ENCODE measurements around the gene MAG.

DNA sequence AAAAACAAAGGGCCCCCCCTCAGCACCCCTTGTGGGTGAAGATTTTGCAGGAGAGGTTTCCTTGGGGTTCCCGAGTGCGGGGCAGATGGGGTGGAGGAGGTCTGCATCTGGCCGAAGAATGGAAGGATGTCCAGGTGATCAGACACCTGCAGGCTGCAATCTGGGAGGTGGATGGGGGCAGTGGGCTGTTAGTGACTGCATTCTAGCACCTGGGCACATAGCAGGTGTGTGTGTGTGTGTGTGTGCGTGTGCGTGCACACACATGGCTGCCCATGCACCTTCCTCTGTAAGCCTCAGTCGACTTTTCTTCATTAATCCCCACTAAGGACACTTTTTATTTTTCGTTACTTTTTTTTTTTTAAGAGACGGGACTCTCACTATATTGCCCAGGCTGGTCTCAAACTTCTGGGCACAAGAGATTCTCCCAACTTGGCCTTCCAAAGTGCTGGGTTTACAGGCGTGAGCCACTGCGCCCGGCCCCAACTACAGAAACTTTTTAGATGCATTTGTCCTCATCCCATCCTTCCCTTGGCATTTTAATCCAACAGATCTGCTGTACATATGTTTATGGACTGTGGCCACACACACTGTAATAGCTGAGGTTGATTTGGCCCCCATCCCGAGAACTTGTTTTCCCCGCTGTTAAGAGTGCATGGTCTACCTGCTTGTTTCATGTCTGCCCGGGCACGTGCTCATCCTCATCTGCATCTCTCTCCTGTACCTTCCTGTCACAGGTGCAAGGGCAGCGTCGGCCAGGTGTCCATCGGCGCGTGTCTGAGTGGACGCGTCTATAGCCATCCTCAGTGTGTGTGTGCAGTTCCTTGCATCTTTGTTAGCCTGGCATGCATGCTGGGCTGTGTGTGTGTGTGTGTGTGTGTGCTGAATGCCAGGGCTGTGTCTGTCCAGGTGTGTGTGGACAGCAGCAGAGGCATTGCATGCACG lies 731 bp downstream of the MAG start:
- TF ChIP-seq CTCF (conservative IDR thresholded peaks at IDR 0.05 in 1 of 2, IDR thresholded peaks at IDR 0.05 in 1 of 2; ENCODE audit: extremely low read depth in 1 of 2, insufficient read depth in 1 of 2, low read depth in 1 of 2, low read length in 2 of 2): no peak
- TF ChIP-seq EZH2 (IDR thresholded peaks at IDR 0.05; ENCODE audit: borderline replicate concordance, low read length): peak; percentile 85
